GM12891 (cell line): ENCODE data around the gene FAM83G.
"Not testable (repeated sequence)": the region's sequence is repeated elsewhere in the genome, so short reads cannot be mapped to it uniquely, and the experiment has no call there.

ENCODE experiments used
- PAX5 ChIP-seq: IDR thresholded peaks from 2 replicates; pipeline ENCODE4 v1.6.1; 2011; ENCODE audit warnings: low read length, moderate library complexity, mild to moderate bottlenecking; ENCODE audit not compliant: insufficient read depth, severe bottlenecking
- POLR2A ChIP-seq: IDR thresholded peaks from 2 replicates; pipeline ENCODE4 v1.6.1; 2011; ENCODE audit warnings: low read depth, low read length, control low read depth
- POLR2AphosphoS5 ChIP-seq: IDR thresholded peaks from 2 replicates; pipeline ENCODE4 v1.6.1; 2011; ENCODE audit warnings: low read depth, low read length, control low read depth
- TAF1 ChIP-seq: IDR thresholded peaks from 2 replicates; pipeline ENCODE4 v1.6.1; 2011; ENCODE audit warnings: low read depth, low read length, control low read depth

DNA sequence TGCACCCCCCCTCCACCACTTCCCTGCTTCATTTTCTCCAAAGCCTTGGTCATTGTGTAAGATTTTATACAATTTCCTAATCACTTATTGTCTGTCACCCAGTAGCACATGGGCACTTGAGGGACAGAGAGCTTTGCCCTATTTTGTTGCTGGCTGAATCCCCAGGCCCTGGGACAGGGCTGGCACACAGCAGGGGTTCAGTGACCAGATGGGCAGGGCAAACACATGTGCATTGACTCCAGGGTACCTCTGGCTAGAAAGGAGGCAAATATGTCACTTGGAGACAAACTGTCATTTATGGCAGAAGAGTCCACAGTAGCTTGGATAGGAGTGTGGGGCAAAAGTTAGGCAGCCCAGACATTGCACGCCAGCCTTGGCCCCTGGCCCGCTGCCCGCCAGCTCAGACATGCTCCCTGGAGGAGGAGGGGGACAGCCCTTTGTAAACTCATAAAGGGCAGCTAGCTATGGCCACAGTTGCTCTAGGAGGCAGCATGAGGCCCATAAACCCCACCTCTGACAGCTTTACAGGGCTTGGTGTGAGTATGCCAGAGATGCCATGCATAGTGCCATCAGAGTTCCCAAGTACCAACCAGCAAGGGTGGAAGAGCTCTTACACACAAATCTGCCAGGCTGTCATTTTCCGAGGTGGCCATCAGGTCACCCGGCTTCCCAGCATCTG lies 26.3 kb upstream of the FAM83G start:
- TF ChIP-seq POLR2A, TAF1, POLR2AphosphoS5, PAX5: not testable (repeated sequence)
